Measurements from ENCODE around the gene POLN.
"Not testable (repeated sequence)": the region's sequence is repeated elsewhere in the genome, so short reads cannot be mapped to it uniquely, and the experiment has no call there.

POLN gene

DNA sequence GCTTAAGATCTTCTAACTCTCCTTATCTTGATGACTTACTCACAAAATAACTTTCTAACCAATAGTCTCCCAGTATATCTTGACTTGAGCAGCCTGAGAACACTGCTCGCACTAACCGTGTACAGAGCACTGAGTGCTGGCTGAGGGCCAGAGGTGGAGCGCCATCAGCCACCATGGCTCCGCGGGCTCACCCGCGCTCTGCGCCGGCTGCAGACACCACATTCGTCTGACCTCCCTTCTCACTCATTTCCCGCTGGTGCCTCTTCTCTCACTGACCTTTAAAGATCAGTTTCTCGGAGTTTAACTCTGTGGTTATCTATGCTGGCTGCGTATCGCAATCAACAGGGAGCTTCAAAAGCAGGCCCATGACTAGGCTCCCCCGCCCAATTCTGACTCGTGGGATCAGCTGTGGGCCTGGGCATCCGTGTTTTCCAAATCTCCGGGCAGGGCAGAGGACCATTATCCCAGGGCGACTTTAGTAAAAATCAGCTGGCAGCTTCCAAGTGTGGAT, 78.6 kb downstream of the POLN start:
- DNase-seq (ENCODE audit: low spot score): no peak

DNA sequence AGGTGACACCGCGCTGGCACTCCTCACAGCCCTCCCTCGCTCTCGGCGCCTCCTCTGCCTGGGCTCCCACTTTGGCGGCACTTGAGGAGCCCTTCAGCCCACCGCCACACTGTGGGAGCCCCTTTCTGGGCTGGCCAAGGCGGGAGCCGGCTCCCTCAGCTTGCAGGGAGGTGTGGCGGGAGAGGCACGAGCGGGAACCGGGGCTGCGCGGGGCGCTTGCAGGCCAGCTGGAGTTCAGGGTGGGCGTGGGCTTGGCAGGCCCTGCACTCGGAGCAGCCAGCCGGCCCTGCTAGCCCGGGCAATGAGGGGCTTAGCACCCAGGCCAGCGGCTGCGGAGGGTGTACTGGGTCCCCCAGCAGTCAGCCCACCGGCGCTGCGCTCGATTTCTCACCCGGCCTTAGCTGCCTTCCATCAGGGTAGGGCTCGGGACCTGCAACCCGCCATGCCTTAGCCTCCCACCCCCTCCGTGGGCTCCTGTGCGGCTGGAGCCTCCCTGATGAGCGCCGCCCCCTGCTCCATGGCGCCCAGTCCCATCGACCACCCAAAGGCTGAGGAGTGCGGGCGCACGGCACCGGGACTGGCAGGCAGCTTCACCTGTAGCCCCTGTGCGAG, 80.7 kb downstream of the POLN start:
- not testable (repeated sequence) for DNase-seq (ENCODE audit: low spot score)

DNA sequence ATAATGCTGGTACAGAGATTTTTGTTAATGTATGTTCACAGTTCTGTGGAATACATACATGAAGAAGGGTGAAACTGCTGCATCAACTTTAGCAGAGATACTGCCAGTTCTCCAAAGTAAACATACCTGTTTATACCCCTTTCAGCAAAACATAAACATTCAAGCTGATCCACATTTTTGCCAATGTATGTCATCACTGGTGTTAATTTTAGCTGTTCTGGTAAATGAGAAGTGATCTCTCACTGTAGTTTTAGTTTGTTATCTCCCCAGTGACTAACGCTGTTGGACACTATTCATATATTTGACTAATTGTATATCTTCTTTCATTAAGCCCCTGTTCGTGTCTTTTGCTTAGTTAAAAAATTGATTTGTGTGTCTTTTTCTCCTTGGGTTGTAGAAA, 82.0 kb downstream of the POLN start:
- no peak for DNase-seq (ENCODE audit: low spot score)

DNA sequence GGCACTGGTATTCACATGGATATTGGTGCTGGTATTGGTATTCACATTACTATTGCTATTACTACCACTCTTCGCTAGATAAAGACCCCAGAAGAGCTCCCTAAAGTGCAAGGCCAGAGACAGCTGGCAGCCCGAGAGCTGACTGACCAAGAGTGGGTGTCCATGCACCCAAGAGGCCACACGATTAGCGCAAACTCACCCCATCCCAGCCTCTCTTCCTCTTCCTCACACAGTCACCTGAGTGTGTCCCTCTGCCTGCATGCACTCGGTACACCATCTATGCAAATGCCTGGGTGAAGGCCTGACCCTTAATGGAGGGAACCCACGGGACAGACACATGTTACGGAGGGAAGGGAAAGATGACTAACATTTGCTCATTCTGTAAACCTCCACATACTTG, 86.7 kb downstream of the POLN start:
- DNase-seq (ENCODE audit: low spot score): no peak

DNA sequence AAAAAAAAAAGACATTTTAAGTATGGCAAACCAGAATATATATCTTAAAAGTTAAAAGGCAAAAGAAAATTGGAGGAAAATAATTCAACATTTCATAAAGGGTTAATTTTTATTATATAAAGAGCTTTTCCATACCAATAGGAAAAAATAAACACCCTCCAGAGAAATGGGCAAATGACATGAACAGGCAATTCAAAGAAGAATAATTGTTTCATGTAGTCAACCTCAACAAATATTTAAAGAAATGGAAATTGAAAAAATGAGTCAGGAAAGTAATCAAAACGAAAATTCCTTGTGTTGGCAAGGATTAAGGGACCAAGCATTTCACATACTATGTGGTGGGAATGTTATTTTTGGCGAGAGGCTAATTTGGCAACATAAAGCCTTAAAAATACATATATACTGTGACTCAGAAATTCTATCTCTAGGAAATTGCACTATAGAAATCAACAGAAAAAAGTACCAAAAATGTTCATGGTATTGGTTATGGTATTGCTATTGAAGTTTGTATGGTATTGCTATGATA, 87.6 kb downstream of the POLN start:
- DNase-seq (ENCODE audit: low spot score): no peak

DNA sequence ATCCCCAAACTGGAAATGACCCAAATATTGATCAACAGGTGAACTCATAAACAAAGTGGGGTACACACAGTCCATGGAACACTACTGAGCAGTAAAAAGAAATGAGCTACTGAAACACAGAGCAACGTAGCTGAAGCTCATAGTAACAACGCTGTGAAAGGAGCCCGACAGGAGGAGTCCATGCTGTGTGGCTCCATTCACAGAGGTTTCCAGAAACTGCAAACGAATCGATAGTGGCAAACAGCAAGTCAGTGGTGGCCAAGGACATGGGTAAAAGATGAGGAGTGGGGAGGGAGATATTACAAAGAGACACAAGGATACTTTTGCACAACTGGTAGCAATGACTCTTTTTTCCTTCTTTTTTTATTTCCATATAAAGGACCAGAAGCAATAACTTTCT, 90.4 kb downstream of the POLN start:
- no peak for DNase-seq (ENCODE audit: low spot score)

DNA sequence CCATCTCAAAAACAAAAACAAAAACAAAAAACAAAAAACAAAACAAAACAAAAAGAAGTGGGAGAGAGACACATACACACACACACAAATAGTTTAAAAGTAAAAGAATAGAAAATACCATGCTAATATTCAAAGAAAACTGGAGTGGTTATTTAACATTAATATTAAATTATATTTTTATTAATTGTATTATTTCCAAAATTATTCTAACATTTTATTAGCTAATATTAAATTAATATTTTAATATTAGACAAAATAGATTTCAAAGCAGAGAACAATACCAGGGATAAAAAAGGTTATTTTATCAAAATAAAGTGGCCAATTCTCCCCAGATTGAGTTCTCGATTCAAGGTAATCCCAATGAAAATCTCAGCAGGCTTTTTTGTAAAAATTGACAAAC, 91.8 kb downstream of the POLN start:
- DNase-seq (ENCODE audit: low spot score): no peak

DNA sequence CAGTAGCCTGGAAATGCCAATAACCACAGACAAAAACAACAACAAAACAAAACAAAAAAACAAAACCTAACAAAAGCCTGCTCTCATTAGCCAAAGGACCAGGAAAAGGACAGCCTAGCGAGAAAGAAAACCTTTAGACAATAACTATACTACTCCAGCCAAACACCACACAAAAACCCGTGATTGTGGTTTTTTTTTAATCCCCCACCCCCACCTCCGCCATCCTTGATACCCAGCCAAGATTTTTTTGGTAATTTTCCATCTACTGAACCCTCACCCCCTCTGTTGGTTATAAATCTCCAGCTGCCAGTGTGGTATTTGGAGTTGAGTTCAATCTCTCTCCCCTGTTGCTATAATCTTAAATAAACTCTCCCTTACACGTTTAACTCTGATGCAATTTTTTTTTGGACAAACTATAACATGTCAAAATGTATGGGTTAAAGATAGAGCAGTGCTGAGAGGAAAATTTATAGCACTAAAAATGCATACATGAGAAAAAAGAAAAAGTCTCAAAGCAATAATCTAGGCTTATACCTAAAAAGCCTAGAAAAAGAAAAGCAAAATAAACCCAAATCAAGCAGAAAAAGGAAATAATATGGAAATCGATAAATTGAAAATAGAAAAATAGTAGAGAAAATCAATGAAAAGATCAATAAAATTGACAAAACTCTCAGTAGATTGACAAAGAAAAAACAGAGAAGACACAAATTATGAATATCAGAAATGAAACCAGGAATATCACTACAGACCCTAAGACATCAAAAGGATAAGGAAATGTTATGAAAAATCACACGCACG, 99.1 kb downstream of the POLN start:
- peak; percentile 66 for DNase-seq (ENCODE audit: low spot score)

DNA sequence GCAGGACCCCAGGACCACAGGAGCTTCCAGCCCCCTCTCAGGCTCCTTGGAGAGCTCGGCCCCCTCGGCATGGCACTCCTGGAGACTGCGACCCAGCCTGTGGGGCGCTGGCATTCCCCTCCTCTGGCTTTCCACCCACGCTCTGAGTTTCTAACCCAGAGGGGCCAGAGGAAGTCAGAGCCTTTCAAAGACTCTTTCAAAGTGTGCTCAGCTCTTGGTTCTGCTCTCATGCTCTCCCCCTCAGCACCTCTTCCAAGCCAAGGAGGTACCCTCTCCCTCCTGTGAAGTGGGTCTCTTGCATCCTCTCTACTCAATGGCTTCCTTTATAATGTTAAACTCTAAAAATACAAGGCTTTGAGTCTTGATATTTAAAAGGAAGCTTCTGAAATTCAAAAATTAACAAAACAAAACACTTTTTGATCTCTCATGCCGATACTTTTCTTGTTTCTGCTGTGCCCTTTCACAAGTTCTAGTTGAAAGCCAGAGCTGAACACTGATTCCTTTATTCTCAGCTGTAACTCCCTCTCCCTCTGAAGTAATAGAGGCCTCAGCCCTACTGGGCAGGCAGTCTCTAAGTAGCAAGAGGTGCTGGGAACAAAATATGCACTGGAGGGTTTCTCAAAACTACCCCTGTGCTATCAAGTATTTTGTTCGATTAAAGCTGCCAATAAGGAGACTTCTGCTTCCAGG, 100.0 kb downstream of the POLN start:
- DNase-seq (ENCODE audit: low spot score): peak; percentile 47

DNA sequence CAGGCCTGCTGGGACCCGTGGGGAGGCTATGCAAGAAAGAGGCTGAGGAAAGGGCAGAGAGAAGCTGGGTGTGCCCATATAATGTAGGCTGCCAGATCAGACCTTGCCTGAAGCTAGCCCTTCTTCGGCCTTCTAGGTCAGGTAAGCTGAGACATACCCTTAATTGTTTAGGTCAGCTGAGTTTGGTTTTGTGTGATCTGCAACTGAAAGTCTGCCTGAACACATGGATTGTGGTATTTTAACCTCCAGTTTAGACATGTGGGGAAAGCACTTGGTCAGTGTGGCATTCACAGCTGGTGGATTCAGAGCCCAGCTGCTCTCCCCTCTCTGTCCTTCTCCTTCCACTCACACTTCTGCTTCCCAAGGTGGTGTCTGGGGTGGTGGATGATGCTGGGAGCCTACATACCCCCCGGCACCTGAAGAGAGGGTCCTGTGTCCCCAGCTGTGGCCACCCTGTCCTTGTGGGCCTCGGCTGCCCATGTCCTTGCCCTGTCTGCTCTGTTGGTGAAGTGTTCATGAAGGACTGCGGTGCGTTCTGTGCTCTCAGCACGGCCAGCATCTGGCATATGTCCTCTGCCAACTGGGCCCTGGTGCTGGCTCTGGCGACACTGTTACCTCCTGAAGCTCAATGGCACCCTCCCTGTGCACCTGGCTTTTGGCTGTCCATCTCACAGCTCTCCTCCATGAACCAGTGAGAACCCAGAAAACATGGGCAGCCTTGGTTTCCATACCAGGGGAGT, 100.7 kb downstream of the POLN start:
- DNase-seq (ENCODE audit: low spot score): no peak

DNA sequence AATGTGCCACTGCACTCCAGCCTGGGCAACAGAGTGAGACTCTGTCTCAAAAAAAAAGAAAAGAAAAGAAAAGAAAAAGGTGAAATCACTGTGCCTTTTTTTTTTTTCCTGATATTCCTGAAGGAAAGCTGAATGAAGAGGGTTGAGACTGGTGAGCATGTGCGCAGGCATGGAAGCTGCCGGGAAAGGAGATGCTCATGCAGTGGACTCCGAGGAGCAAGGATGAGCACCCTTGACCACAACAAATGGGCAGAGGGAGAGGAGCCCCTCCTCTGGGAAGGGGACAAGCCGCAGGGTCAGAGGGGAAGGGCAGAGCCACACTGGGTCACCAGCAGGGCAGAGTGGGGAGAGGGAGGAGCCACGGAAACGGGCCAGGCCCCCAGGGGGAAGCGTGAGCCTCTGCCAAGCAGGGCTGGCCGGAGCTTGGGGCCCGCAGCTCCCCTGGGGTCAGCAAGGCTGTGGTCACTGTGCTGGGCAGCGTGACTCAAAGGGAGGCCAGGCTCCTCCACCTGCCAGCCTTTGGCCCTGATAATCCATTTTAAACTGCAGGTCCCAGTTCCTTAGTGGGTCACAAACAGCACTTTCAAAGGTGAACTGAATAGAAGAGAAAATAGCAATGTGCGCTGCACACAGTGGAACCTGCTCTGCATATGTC, 102.9 kb downstream of the POLN start:
- DNase-seq (ENCODE audit: low spot score): no peak

DNA sequence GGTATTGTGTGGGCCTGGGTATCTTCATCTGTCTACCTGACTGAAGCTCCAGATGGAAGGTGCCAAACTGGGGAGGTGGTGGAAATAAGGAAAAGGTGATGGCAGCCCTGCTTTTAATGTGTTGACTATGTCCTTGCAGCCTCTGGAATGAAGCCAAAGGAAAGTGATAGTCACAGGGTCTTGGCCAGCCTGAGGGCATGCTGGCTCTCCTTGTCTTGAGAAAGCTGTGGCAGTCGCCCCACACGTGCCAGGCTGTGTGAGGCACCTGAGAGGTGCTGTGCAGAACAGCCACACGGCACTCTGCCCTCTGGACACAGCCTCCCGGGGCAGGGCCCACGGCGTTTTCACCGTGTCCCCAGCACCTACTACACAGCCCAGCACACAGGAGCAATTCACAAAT, 105.2 kb downstream of the POLN start:
- no peak for DNase-seq (ENCODE audit: low spot score)

DNA sequence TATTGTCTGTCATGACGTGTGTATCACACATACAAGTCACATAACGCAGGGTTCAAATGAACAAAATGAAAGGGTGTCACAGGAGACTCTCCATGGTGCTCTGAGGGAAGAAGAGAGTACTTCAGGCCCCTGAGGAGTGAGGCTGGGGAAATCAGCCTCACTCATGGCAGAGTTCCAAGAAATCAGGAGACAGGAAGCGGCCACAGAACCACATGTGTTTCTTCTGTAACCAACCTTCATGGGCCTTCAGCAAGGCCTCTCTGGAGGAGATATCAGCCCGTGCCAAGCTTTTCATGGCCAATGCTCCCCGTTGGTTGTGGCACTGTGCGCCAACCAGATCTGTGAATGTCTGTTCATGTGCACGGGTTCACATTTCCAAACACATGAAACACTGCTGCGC, 106.8 kb downstream of the POLN start:
- no peak for DNase-seq (ENCODE audit: low spot score)

DNA sequence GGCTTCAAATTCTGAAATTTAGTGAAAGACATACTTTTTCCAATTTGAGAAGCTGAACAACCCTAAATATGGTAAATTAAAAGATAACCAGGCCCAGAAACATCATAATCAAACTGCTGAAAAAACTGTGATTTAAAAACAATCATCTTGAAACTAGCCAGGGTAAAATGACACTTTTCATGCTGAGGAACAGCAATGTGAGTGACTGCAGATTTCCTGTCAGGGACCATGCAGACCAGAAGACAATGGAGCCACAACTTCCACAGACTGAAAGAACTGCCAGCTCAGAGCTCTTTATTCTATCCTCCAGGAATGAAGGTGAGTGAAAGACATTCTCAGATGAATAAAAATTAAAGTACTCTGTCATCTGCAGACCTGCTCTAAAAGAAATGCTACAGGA, 109.5 kb downstream of the POLN start:
- no peak for DNase-seq (ENCODE audit: low spot score)

DNA sequence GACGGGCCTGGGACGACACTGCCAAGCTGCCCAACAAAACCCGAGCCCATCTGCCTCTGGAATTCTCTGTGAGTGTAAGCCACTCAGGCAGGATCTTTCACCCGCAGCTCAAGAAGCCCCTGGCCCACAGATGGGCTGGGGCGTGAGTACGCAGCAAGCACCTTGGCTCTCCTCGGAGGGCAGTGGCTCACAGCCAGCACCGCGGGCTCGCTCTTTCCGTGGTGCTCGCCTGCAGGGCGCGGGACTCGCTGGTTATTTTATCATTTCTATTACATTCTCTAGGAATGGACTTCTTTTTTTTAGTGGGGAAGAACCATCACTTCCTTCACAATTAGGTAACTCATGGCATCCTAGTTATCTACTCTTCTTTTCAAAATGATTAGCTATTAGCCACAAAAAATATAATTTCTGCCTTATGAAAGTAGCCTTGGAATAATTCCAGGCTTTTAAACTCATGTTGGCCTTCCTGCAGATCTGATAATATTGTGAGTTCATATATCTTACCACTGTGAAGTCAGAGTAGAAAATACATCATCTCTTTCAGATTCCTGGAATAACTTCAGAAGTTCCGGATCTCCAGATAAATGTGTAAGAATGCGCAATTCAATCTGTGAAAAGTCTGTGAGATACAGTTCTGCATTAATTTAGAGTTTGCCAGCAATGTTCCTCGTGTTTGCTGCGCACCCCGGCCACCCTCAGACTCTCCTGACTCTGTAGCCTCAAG, 114.2 kb downstream of the POLN start:
- DNase-seq (ENCODE audit: low spot score): no peak

DNA sequence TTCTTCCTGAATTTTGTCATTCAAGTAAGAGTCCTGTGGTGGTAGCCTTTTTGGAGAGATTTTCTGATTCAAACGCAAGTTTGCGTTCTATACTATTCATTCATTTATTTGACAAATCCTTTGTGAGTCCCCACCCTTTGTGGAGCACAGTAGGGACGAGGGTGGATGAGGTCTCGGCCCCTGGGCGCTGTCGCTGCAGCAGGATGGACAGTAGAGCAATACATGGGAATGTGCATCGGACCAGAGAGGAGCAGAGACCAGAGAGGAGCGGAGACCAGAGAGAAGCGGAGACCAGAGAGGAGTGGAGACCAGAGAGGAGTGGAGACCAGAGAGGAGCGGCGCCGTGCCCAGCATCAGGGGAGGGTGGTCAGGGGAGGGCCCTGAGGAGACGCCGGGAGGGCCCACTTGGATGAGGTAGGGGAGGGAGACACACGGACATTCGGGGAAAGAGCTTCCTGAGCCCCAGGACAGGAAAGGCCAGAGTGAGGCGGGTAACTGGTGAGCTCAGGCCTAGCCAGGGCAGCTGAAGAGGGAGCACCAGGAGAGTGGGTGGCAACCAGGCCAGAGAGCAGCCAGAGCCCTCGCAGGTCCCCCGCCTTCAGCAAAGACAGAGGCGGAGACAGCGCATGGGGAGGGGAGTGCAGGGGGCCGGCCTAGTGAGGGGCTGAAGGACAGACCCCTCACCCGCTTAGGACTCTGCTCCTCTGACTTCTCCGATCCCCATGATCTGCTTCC, 115.4 kb downstream of the POLN start:
- no peak for DNase-seq (ENCODE audit: low spot score)

DNA sequence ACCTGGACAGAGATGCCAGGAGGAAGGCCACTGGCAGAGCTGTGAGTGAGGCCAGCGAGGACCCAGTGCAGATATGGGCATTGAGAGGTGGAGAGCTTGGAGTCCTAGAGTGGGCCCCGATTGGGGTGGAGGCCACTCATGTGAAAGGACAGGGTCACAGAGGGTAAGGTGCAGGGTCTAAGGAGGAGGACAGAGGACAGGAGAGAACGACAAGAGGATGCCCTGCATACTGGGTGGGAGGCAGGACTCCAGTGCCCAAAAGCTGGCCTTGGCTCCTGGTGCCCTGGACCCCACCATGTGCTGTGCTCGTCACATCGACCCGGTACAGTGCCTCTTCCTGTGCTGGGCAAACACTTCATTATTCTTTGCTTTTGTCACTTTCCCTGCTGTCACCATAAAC, 116.1 kb downstream of the POLN start:
- no peak for DNase-seq (ENCODE audit: low spot score)

DNA sequence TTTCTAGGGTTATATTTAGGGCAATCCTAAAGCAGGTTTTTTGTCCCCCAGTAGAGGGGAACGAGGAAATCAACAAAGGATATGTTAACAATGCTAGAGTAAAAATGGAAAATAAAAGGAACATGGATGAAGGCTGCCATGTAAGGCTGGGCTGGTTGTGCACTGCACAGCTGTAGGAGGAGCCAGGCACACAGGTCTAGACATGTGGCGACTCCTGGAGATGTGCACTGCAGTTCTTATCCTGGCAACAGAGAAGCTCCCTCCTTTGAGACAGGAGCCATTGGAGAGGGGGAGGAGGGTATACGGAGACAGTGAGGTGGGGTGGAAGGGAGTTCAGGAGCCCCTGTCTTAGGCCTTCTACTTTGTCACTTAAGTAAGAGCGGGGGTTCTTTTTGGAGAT, 116.9 kb downstream of the POLN start:
- DNase-seq (ENCODE audit: low spot score): no peak

DNA sequence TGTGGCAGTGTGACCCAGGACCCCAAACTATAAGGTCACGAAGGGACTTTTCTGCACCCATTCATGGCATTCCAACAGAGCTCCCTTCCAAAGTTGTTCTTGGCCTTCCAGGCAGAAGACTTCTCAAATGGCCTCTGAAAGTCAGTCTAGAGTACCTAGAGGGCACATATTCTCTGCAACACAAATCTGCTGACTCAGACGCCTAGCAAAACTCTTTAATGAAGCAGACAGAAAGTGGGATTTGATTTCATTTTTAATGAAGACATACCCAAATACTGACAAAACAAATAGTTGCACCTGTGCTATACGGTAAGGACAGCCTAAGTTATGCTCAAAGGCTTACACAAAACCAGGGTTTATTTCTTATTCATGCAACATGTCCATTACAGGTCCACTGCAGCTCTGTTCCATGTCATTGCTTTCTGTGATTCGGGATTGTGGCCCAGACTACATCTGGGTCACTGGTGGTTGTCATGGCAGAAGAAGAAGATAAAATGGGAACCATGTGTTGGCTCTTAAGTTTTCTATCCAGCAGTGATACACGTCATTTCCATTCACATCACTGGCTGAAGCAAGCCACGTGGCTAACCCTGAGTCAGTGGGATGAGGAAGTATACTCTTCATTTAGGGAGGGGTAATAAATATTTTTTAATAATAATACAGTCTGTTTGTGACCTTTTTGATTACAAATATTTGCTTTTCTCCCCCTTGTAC, 125.1 kb downstream of the POLN start:
- DNase-seq (ENCODE audit: low spot score): no peak

DNA sequence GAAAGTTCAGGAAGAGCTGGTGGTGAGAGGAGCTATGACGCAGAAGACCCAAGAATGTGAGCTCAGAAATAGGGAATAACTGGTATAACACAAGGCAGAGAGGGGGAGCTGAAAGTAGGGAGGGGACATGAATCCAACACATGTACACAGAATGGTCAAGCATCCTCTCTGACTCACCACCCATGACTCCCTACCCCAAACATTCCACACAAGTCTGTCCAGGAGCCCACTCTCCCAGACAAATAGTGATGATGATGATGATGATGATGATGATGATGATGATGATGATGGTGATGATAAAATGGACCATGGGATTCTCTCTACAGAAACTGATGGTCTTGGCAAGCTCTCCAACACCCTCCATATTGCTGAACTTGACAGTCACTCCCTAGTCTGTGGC, 136.4 kb downstream of the POLN start:
- DNase-seq (ENCODE audit: low spot score): no peak

Data from HuH-7 (cell line).